HCT116 (cell line): ENCODE data around the gene JAGN1.

Experiments used
- EZH2phosphoT487 ChIP-seq: fragments of 200-600 bp; IDR thresholded peaks from 2 replicates; pipeline ENCODE4 v1.6.1; 2018; ENCODE audit warnings: antibody characterized with exemption, borderline replicate concordance
- ZNF274 ChIP-seq: fragments of 200-500 bp; sonication (Bioruptor generic); IDR thresholded peaks from 2 replicates; pipeline ENCODE4 v1.6.1; 2014; ENCODE audit warnings: mild to moderate bottlenecking, low read depth, low read length, inconsistent platforms

- TF ChIP-seq ZNF274, result no peak
- TF ChIP-seq EZH2phosphoT487, result no peak
These were observed 11.6 kb downstream of the JAGN1 start for GRCh38 chr3:9901967-9902366.
